Measurements from ENCODE around the gene EPHA3. TPM values are rescaled to one million over a fixed set of nuclear protein-coding genes. Genes with fewer than 3 reads are reported as not detected.

Gene EPHA3
- total RNA-seq (2014; rRNA removed; shearing (Covaris generic)): 0.20 TPM in 1 of 2 replicates, not detected in the other

GRCh38 chr3:89107461-89108290 is at the start of gene EPHA3:
TSS of gene EPHA3 (plus strand) at chr3:89107621. CDS start at chr3:89107749, 128 bp downstream.
- peak; percentile 25 for DNase-seq (ENCODE audit: low read depth)

- DNase-seq (ENCODE audit: low read depth): no peak
Observed at GRCh38 chr3:89058371-89058770, 49.0 kb upstream of the EPHA3 start.

GRCh38 chr3:89059211-89059925 is 48.1 kb upstream of the EPHA3 start:
- DNase-seq (ENCODE audit: low read depth): peak; percentile 45

- DNase-seq (ENCODE audit: low read depth): no peak
Observed at GRCh38 chr3:89061259-89061658, 46.2 kb upstream of the EPHA3 start.

DNA sequence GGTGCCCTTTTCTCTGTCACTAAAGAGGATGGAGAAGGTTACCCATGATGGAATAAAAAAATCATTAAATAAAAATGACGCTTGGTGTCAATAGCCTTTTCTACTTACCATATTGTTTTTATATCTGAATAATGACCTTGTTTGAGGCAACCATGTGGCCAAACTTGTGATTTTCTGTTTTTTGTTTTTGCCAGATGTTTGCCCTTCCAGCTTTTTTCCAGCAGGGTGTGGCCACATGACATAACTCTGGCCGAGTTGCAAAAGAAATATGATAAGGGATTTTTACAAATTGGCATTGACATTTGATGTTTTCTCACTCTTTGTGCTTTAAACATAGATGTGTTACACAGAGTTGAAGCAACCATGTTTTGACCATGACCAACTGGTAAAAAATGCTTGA is 39.7 kb upstream of the EPHA3 start:
- DNase-seq (ENCODE audit: low read depth): no peak

GRCh38 chr3:89072642-89073041 is 34.8 kb upstream of the EPHA3 start:
- no peak for DNase-seq (ENCODE audit: low read depth)

DNA sequence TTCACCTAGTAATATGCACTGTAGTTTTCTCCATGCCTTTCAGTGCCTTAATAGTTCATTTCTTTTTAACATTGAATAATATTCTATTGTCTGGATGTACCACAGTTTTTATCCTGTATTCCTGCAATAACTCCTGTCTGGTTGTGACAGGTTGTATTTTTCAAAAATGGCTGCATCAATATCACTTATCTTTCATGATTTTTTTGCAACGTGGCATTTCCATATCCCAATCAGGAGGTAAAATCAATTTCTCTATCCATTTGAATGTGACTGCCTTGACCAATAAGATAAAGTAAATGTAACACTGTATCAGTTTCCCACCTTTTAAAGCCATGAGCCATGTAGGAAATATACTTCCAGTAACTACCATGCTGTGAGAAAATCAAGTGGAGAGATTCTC is 27.5 kb upstream of the EPHA3 start:
- DNase-seq (ENCODE audit: low read depth): no peak

GRCh38 chr3:89087851-89088250 is 19.6 kb upstream of the EPHA3 start:
- DNase-seq (ENCODE audit: low read depth): no peak

- no peak for DNase-seq (ENCODE audit: low read depth)
Observed at GRCh38 chr3:89098173-89098572, 9.2 kb upstream of the EPHA3 start.

- DNase-seq (ENCODE audit: low read depth): peak; percentile 18
Observed at GRCh38 chr3:89098964-89099585, 8.3 kb upstream of the EPHA3 start.

DNA sequence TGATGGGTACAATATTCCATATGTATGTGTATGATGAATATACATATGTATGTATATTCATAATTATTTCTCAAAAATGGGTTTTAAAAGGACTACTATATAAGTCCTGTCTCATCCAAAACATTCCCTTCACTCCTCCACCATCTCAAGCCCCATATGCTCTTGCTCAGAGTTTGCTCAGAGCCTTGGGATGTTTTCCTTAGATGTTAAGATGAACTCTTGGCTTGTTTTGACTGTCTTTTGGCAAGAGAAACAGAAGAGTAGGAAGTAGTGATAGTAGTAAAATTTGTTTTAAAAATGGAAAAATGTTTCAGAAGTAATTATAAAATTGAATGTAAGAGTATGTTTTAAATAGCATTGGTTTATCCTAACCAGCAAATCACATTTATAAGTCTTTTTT is 6.2 kb upstream of the EPHA3 start:
- DNase-seq (ENCODE audit: low read depth): no peak

- DNase-seq (ENCODE audit: low read depth): no peak
Observed at GRCh38 chr3:89101921-89102320, 5.5 kb upstream of the EPHA3 start.

DNA sequence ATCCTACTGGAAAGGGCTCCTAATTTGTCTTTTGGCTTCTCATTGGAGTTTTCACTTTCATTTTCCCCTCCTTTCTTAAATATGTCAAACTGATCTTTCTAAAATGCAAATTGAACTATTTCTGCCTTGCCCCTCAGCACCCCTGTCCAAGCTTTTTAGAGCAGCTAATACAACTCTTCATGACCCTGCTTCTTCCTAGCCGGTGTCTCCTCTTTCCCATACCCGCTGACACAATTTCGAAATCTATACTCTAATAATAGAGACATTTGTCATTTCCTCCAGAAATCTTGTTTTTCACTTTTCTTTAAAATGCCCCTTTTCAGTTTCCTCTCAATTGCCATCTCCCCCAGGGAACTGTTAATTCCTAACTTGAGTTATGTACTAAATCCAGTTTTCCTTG is 2.9 kb upstream of the EPHA3 start:
- no peak for DNase-seq (ENCODE audit: low read depth)

GRCh38 chr3:89105503-89105902 is 1.9 kb upstream of the EPHA3 start:
- DNase-seq (ENCODE audit: low read depth): no peak

DNA sequence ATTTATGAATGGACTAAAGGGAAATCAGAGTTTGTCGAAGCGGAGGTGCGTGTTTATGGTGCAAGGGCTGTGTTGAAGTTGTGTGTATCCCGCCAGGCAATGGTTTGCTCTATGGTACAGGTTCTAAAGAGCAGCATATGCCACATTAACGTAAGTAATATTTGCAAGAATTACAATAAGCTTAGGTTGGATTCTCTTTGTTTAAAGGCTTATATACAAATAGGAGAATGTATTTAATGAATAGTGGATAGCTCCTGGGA is 800 bp downstream of the EPHA3 start:
- no peak for DNase-seq (ENCODE audit: low read depth)

- DNase-seq (ENCODE audit: low read depth): no peak
Observed at GRCh38 chr3:89113344-89113743, 5.9 kb downstream of the EPHA3 start.

GRCh38 chr3:89113893-89114840 is 6.7 kb downstream of the EPHA3 start:
- DNase-seq (ENCODE audit: low read depth): peak; percentile 6

GRCh38 chr3:89114841-89115223 is 7.4 kb downstream of the EPHA3 start:
- DNase-seq (ENCODE audit: low read depth): no peak

GRCh38 chr3:89116476-89116875 is 9.1 kb downstream of the EPHA3 start:
- no peak for DNase-seq (ENCODE audit: low read depth)

DNA sequence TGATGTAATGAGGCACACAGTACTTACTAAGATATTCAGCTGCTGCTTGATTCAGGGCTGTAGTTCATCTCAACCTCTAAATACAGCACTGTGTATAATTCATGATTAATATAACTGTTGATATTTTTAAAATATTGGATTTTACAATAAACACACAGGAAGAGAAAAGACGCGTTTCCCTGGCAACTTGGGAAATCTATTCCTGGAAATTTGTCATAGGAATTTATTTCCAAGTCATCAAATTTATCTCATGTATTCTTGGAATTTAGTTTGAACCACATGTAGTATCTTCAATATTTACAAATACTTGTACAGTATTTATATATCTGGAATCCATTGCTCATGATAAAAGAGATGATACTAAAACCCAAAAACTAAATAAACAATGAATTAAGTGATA is 30.6 kb downstream of the EPHA3 start:
- DNase-seq (ENCODE audit: low read depth): no peak

GRCh38 chr3:89139870-89140269 is 32.4 kb downstream of the EPHA3 start:
- no peak for DNase-seq (ENCODE audit: low read depth)

DNA sequence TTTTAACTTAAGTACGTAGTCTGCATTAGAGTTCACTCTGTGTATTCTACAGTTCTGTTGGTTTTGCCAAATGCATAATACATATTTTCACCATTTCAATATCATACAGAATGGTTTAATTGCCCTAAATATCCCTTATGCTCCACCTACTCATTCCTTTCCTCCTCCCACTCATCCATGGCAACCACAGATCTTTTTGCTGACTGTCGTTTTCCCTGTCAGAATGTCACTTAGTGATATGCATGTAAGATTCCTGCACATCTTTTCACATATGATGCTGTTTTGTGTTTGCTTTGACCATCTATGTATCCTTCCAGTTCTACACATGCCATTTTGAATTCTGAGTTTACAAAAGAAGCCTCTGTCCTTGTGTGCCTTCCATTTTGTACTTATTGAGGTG is 36.7 kb downstream of the EPHA3 start:
- no peak for DNase-seq (ENCODE audit: low read depth)

Data from M059J (cell line).